Tibial nerve (tissue), 4 donors: Measurements from ENCODE around the gene SERINC5. TPM values are rescaled to one million over a fixed set of nuclear protein-coding genes. Genes with fewer than 3 reads are reported as not detected.
"Not testable (repeated sequence)": the region's sequence is repeated elsewhere in the genome, so short reads cannot be mapped to it uniquely, and the experiment has no call there.

ENCODE experiments used
- DNase-seq, 2 donors: peaks; one replicate each; pipeline ENCODE4 v3.0.0-alpha.2; 2019; ENCODE audit warnings: low spot score in 2 of 2
- H3K27ac ChIP-seq, 4 donors: fragments of 200-600 bp; sonication (generic) in 3 of 4; one replicate each; pipeline ENCODE4 v1.5.1; 2017 to 2019; ENCODE audit warnings: mild to moderate bottlenecking in 1 of 4
- H3K27me3 ChIP-seq, 2 donors: fragments of 200-600 bp; sonication (generic) in 1 of 2; one replicate each; pipeline versions ENCODE4 v1.5.1 to v1.6.0; 2017 to 2019
- H3K36me3 ChIP-seq, 3 donors: fragments of 200-600 bp; sonication (generic); one replicate each; pipeline ENCODE4 v1.5.1; 2018 to 2019
- H3K4me1 ChIP-seq, 4 donors: fragments of 200-600 bp; sonication (generic) in 3 of 4; one replicate each; pipeline ENCODE4 v1.5.1; 2017 to 2019
- H3K4me3 ChIP-seq, 4 donors: fragments of 200-600 bp; sonication (generic) in 3 of 4; one replicate each; pipeline ENCODE4 v1.5.1; 2017 to 2019; ENCODE audit warnings: mild to moderate bottlenecking in 1 of 4, moderate library complexity in 1 of 4
- H3K9me3 ChIP-seq, 4 donors: fragments of 200-600 bp; sonication (generic) in 3 of 4; one replicate each; pipeline ENCODE4 v1.5.1; 2017 to 2019
- EP300 ChIP-seq, 2 donors: sonication (generic); formaldehyde crosslinking; IDR thresholded peaks; one replicate each; pipeline ENCODE4 v1.6.1; 2017; ENCODE audit warnings: antibody characterized with exemption in 2 of 2, mild to moderate bottlenecking in 1 of 2
- POLR2A ChIP-seq, 2 donors: fragments of 450-650 bp; IDR thresholded peaks; one replicate each; pipeline ENCODE4 v1.6.1; 2017; ENCODE audit warnings: antibody characterized with exemption in 2 of 2, mild to moderate bottlenecking in 2 of 2, moderate library complexity in 2 of 2
- WGBS, 2 donors: methylation state at CpG; one replicate each; pipeline ENCODE4 v1.1.5; 2018; 5-methylcytosine and 5-hydroxymethylcytosine counted together
- total RNA-seq, 4 donors: library from RNA; depleted of rRNA; stranded (reverse); fragments of >200 nt; gene quantifications; one replicate each; pipeline ENCODE4 v1.1.0, GENCODE V29; 2016
- TF ChIP-seq, protein P1 (sequence below), 5 experiments: fragments of 200-600 bp in 3 of 5; fragments of 450-650 bp in 2 of 5; sonication (generic) in 3 of 5; IDR thresholded peaks; one replicate each; pipeline ENCODE4 v1.5.1; 2016 to 2019; ENCODE audit warnings: antibody characterized with exemption in 5 of 5, mild to moderate bottlenecking in 3 of 5, moderate library complexity in 2 of 5

The SERINC5 gene
- total RNA-seq, 4 donors from 2014 or later = 29.1 to 35.8 (median 32.3) TPM

DNA sequence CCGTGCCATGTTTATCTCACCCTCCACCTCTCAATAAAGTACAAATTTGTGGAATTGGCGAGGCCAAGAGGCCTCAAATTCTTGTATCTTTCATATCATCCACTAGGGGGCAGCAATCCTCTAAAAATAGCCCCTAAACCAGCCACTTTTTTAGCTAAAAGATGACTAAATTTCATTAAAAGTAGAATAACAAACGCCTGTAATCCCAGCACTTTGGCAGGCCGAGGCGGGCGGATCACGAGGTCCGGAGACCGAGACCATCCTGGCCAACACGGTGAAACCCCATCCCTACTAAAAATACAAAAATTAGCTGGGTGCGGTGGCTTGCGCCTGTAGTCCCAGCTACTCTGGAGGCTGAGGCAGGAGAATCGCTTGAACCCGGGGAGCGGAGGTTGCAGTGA, 164.1 kb downstream of the SERINC5 start:
- DNase-seq = not testable (repeated sequence)

DNA sequence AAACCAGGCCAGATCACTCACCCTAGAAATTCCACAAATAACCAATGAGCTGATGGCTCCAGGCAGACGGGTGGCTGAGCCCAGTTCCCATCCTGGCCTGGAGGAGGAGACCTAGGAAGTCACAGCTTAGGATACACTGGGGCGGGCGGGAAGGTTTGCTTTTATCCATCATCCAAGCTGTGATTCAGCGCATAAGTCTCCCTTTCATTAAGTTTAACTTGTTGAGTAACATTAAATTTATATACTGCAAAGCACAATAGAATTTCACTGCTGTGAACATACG, 165.0 kb downstream of the SERINC5 start:
- Histone ChIP-seq H3K4me1 (peaks cover 0 to 7% (median 0%) of the 10 kb centered on the region in 4 donors), H3K27ac (no peak overlapping the region), H3K36me3 (no peaks in the 10 kb centered on the region), H3K27me3 (no peaks in the 10 kb centered on the region), H3K9me3 (no peaks in the 10 kb centered on the region), H3K4me3 (no peak overlapping the region)
- no peak for DNase-seq
- 92 to 93% methylated on average over 5 of the region's 5 CpGs for WGBS, 2 donors
- TF ChIP-seq EP300 (IDR thresholded peaks at IDR 0.05) = no peak
- TF ChIP-seq, protein P1, sequence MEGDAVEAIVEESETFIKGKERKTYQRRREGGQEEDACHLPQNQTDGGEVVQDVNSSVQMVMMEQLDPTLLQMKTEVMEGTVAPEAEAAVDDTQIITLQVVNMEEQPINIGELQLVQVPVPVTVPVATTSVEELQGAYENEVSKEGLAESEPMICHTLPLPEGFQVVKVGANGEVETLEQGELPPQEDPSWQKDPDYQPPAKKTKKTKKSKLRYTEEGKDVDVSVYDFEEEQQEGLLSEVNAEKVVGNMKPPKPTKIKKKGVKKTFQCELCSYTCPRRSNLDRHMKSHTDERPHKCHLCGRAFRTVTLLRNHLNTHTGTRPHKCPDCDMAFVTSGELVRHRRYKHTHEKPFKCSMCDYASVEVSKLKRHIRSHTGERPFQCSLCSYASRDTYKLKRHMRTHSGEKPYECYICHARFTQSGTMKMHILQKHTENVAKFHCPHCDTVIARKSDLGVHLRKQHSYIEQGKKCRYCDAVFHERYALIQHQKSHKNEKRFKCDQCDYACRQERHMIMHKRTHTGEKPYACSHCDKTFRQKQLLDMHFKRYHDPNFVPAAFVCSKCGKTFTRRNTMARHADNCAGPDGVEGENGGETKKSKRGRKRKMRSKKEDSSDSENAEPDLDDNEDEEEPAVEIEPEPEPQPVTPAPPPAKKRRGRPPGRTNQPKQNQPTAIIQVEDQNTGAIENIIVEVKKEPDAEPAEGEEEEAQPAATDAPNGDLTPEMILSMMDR (IDR thresholded peaks at IDR 0.05) = no peak
- TF ChIP-seq POLR2A (IDR thresholded peaks at IDR 0.05) = no peak

More for the DNA sequence above, 164.1 kb downstream of the SERINC5 start:
- H3K36me3 ChIP-seq, H3K27me3 ChIP-seq, H3K9me3 ChIP-seq, H3K4me1 ChIP-seq: not testable (repeated sequence)
- 17 to 20% methylated on average over 15 of the region's 15 CpGs for whole genome bisulfite sequencing, 2 donors
- Histone ChIP-seq H3K4me3 (peak overlapping the region in 1 of 4 donors; percentile 3), H3K27ac (peak overlapping the region in 1 of 4 donors; percentile 25)
- TF ChIP-seq, protein P1 (IDR thresholded peaks at IDR 0.05) = peak; percentile 58 to 91 (median 68)
- peak in 1 of 2 donors; percentile 7 for TF ChIP-seq EP300 (IDR thresholded peaks at IDR 0.05)

DNA sequence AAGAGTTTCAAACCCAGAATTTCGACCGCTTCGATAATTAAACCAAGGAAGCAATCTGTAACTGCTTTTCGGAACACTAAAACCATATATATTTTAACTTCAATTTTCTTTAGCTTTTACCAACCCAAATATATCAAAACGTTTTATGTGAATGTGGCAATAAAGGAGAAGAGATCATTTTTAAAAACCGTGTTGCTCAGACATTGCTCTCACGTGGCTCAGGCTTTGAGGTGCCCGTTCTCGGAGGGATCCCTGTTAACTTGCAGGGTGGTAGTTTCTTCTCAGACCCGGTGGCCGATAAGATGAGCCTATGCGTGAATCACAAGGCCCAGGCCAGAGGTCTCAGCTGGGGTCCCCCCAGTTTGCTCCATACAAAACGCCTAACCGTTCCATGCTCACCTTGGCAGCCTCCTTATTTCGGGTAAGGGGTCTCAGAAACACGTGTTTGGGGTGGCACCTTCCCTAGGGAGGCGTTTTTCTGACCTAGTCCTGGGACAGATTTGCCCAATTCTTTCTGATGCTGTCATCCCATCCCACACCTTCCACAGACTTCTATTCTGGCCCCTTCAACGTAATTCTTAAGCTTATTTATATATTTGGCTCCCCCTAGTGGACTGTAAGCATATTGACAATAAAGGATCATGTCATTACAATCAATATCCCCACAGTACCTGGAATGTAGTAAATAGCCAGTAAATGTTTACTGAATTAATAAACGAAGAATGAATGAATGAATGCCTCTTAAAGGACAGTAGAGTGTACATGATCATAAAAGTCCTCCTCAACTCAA, 172.6 kb downstream of the SERINC5 start:
- Histone ChIP-seq H3K4me3 (peak overlapping the region in 3 of 4 donors; percentile 10 to 37 (median 23)), H3K27ac (peak overlapping the region; percentile 44 to 86 (median 74)), H3K36me3 (peaks cover 0 to 21% (median 0%) of the 10 kb centered on the region in 3 donors), H3K9me3 (no peaks in the 10 kb centered on the region), H3K4me1 (peaks cover 0 to 41% (median 6%) of the 10 kb centered on the region in 4 donors), H3K27me3 (no peaks in the 10 kb centered on the region)
- DNase-seq = peak; percentile 19 to 30
- WGBS, 2 donors = 29 to 35% methylated on average over 19 of the region's 19 CpGs
- peak in 1 of 2 donors; percentile 27 for TF ChIP-seq EP300 (IDR thresholded peaks at IDR 0.05)
- no peak for TF ChIP-seq POLR2A (IDR thresholded peaks at IDR 0.05)
- TF ChIP-seq, protein P1 (IDR thresholded peaks at IDR 0.05) = peak; percentile 48 to 81 (median 80)

DNA sequence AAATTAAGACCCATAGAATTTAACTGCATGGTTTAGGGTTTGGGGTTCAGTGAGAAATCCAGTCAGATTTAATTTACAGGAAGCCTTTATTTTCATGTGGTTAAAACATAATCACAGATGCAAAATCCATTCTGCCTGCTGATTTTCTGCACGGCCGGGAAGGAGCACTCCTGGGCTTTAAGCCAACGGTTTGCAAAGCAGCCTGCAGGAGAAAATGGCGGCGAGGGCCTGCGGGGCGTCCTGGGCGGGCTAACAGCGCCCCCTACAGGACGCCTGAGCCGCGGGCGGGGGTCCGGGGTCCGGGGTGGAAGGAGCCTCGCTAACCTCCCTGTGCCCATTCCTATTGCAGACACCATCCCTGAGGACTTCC, 173.1 kb downstream of the SERINC5 start:
- DNase-seq = peak; percentile 39 to 57
- TF ChIP-seq, protein P1 (IDR thresholded peaks at IDR 0.05) = peak; percentile 71 to 97 (median 82)
- TF ChIP-seq EP300 (IDR thresholded peaks at IDR 0.05) = peak in 1 of 2 donors; percentile 3
- no peak for TF ChIP-seq POLR2A (IDR thresholded peaks at IDR 0.05)
- Histone ChIP-seq H3K36me3 (peaks cover 0 to 26% (median 0%) of the 10 kb centered on the region in 3 donors), H3K27me3 (no peaks in the 10 kb centered on the region), H3K4me1 (peaks cover 0 to 41% (median 6%) of the 10 kb centered on the region in 4 donors), H3K9me3 (no peaks in the 10 kb centered on the region), H3K4me3 (peak overlapping the region in 3 of 4 donors; percentile 10 to 37 (median 23)), H3K27ac (peak overlapping the region; percentile 44 to 86 (median 74))
- 1 to 6% methylated on average over 16 of the region's 16 CpGs for WGBS, 2 donors

DNA sequence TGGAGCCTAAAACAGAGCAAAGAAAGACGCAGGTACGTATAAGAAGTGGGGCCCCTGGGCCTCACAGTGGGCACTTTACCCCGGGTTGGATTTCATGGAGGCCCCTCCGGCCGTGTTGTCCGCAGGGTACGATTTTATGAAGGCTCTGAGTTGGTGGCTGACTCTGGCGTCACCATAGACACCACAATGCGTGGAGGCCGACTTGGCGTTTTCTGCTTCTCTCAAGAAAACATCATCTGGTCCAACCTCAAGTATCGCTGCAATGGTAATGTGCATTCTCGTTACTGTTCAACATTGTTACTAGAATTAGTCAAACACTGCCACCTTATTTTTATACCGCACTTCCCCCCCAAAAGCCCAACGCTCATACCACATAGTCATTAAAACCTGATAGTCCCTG, 173.6 kb downstream of the SERINC5 start:
- H3K4me1 ChIP-seq = peaks cover 0 to 41% (median 6%) of the 10 kb centered on the region in 4 donors
- no peaks in the 10 kb centered on the region for H3K9me3 ChIP-seq
- peaks cover 0 to 31% (median 0%) of the 10 kb centered on the region in 3 donors for H3K36me3 ChIP-seq
- H3K4me3 ChIP-seq = peak overlapping the region in 2 of 4 donors; percentile 10 to 37
- H3K27ac ChIP-seq = peak overlapping the region in 2 of 4 donors; percentile 81 to 86
- whole genome bisulfite sequencing, 2 donors = 85 to 87% methylated on average over 15 of the region's 15 CpGs
- no peaks in the 10 kb centered on the region for H3K27me3 ChIP-seq
- no peak for TF ChIP-seq POLR2A (IDR thresholded peaks at IDR 0.05)
- TF ChIP-seq EP300 (IDR thresholded peaks at IDR 0.05) = no peak
- TF ChIP-seq, protein P1 (IDR thresholded peaks at IDR 0.05) = no peak
- DNase-seq = no peak
